Measurements from ENCODE around the gene FZR1. TPM values are rescaled to one million over a fixed set of nuclear protein-coding genes. Genes with fewer than 3 reads are reported as not detected.

The FZR1 gene
- total and polyA plus RNA-seq, 9 of the 15 experiments (the other 6 are each of a cell fraction or from before 2014, with no cell fraction given): 0.18 to 48.0 (median 22.2) TPM

DNA sequence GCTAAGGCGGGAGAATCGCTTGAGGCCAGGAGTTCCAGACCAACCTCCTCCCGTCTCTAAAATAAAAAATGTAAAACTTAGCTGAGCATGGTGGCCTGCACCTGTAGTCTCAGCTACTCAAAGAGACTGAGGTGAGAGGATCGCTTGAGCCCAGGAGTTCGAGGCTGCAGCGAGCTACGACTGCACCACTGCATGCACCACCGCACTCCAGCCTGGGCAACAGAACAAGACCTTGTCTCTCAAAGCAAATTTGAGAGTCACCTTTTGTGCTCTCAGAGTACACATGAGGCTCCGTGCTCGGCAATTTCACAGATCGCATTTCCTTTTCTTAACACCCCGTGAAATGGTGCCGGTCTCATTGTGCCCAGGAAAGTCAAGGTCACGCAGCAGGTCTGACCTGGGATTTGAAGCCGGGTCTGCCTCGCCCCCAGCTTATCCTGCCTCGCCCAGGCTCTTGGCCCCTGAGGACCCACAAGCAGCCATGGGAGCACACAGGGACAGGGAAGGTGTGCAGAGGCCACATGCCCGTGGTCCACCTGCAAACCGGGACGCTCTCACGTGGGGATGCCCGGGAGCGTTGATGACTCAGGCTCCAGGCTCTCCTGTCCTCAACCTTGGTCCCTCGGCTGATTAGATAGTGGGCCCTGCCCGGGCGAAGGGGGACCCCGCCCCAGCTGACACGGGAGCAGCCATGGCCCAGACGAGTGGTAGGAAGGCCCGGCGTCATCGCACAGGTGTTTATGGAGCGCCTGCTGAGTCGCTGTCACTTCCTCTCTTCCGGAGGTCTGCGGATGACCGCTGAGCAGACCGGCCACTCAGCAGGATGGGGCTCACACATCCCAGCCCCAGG lies 24.6 kb upstream of the FZR1 start (continued):
- no peak for TF ChIP-seq ZNF449 (CRISPR knock-in tag; IDR thresholded peaks at IDR 0.05)
- TF ChIP-seq, protein P1, sequence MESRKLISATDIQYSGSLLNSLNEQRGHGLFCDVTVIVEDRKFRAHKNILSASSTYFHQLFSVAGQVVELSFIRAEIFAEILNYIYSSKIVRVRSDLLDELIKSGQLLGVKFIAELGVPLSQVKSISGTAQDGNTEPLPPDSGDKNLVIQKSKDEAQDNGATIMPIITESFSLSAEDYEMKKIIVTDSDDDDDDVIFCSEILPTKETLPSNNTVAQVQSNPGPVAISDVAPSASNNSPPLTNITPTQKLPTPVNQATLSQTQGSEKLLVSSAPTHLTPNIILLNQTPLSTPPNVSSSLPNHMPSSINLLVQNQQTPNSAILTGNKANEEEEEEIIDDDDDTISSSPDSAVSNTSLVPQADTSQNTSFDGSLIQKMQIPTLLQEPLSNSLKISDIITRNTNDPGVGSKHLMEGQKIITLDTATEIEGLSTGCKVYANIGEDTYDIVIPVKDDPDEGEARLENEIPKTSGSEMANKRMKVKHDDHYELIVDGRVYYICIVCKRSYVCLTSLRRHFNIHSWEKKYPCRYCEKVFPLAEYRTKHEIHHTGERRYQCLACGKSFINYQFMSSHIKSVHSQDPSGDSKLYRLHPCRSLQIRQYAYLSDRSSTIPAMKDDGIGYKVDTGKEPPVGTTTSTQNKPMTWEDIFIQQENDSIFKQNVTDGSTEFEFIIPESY (CRISPR knock-in tag; IDR thresholded peaks at IDR 0.05): no peak
- no peak for TF ChIP-seq GABPB1 (CRISPR knock-in tag; IDR thresholded peaks at IDR 0.05)
- no peak for TF ChIP-seq CBFB (CRISPR knock-in tag; IDR thresholded peaks at IDR 0.05)
- no peak for TF ChIP-seq HDAC2 (IDR thresholded peaks at IDR 0.05)
- TF ChIP-seq HNRNPUL1 (IDR thresholded peaks at IDR 0.05; ENCODE audit: low read length): no peak
- TF ChIP-seq, protein P2, sequence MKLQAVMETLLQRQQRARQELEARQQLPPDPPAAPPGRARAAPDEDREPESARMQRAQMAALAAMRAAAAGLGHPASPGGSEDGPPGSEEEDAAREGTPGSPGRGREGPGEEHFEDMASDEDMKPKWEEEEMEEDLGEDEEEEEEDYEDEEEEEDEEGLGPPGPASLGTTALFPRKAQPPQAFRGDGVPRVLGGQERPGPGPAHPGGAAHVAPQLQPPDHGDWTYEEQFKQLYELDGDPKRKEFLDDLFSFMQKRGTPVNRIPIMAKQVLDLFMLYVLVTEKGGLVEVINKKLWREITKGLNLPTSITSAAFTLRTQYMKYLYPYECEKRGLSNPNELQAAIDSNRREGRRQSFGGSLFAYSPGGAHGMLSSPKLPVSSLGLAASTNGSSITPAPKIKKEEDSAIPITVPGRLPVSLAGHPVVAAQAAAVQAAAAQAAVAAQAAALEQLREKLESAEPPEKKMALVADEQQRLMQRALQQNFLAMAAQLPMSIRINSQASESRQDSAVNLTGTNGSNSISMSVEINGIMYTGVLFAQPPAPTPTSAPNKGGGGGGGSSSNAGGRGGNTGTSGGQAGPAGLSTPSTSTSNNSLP (IDR thresholded peaks at IDR 0.05; ENCODE audit: borderline replicate concordance, low read depth, low read length): no peak
- no peak for TF ChIP-seq XRCC5 (IDR thresholded peaks at IDR 0.05; ENCODE audit: low read depth, low read length)
- TF ChIP-seq RBBP5 (IDR thresholded peaks at IDR 0.05; ENCODE audit: borderline replicate concordance, insufficient read depth, low read length, poor library complexity, severe bottlenecking): no peak
- TF ChIP-seq, protein P3, sequence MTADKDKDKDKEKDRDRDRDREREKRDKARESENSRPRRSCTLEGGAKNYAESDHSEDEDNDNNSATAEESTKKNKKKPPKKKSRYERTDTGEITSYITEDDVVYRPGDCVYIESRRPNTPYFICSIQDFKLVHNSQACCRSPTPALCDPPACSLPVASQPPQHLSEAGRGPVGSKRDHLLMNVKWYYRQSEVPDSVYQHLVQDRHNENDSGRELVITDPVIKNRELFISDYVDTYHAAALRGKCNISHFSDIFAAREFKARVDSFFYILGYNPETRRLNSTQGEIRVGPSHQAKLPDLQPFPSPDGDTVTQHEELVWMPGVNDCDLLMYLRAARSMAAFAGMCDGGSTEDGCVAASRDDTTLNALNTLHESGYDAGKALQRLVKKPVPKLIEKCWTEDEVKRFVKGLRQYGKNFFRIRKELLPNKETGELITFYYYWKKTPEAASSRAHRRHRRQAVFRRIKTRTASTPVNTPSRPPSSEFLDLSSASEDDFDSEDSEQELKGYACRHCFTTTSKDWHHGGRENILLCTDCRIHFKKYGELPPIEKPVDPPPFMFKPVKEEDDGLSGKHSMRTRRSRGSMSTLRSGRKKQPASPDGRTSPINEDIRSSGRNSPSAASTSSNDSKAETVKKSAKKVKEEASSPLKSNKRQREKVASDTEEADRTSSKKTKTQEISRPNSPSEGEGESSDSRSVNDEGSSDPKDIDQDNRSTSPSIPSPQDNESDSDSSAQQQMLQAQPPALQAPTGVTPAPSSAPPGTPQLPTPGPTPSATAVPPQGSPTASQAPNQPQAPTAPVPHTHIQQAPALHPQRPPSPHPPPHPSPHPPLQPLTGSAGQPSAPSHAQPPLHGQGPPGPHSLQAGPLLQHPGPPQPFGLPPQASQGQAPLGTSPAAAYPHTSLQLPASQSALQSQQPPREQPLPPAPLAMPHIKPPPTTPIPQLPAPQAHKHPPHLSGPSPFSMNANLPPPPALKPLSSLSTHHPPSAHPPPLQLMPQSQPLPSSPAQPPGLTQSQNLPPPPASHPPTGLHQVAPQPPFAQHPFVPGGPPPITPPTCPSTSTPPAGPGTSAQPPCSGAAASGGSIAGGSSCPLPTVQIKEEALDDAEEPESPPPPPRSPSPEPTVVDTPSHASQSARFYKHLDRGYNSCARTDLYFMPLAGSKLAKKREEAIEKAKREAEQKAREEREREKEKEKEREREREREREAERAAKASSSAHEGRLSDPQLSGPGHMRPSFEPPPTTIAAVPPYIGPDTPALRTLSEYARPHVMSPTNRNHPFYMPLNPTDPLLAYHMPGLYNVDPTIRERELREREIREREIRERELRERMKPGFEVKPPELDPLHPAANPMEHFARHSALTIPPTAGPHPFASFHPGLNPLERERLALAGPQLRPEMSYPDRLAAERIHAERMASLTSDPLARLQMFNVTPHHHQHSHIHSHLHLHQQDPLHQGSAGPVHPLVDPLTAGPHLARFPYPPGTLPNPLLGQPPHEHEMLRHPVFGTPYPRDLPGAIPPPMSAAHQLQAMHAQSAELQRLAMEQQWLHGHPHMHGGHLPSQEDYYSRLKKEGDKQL (CRISPR knock-in tag; IDR thresholded peaks at IDR 0.05; ENCODE audit: borderline replicate concordance): no peak
- TF ChIP-seq, protein P4, sequence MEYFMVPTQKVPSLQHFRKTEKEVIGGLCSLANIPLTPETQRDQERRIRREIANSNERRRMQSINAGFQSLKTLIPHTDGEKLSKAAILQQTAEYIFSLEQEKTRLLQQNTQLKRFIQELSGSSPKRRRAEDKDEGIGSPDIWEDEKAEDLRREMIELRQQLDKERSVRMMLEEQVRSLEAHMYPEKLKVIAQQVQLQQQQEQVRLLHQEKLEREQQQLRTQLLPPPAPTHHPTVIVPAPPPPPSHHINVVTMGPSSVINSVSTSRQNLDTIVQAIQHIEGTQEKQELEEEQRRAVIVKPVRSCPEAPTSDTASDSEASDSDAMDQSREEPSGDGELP (CRISPR knock-in tag; IDR thresholded peaks at IDR 0.05; ENCODE audit: borderline replicate concordance): peak; percentile 34; the same call in 1 of the 2 replicates
- TF ChIP-seq ZNF644 (tag; IDR thresholded peaks at IDR 0.05; ENCODE audit: low read depth): no peak
